CD4-positive, alpha-beta T cell treated with Interferon gamma for 1 hour (primary cell): ENCODE measurements around the gene TBX6.
"Not testable (repeated sequence)": the region's sequence is repeated elsewhere in the genome, so short reads cannot be mapped to it uniquely, and the experiment has no call there.

Experiments
- DNase-seq: peaks from one replicate; pipeline ENCODE4 v3.0.0-alpha.2; 2020

The TBX6 gene

DNA sequence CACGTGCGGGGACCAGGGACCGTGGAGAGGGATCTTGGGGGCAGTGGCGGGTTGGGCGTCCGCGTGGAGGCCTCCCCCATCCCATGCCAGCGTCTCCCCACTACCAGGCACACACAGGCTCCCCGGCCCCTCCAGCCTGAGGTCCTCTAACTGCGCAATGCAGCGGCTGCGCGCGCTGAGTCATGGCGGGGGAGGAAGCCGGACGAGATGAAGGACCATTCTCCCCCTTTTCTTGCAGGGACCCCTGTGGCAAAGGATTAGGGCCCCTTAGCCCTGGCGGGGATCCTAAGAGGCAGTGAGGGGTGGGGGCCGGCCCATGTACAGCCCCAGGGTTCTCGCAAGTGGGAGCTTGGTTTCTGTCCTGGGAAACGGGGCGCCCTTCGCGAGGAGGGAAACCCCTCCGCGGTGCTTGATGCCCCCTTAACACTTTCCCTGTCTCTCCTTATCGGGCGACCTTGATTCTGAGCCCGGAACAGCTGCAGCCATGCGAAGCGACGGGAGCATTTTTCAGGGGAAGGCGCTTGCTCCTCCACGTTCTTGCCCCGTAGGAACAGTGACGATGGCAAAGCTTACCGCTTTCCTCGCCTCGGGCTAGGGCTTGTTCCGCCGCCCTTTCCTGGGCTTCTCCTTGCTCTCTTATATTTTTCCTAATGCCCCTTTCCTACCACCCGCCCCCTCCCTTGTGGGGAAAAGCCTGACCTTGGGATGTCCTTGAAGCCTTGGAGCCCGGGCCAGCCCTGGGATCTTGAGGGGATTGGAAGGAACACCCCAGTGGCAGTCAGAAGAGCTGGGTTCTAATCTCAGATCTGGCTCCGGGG, 25.6 kb downstream of the TBX6 start:
- no peak for DNase-seq

DNA sequence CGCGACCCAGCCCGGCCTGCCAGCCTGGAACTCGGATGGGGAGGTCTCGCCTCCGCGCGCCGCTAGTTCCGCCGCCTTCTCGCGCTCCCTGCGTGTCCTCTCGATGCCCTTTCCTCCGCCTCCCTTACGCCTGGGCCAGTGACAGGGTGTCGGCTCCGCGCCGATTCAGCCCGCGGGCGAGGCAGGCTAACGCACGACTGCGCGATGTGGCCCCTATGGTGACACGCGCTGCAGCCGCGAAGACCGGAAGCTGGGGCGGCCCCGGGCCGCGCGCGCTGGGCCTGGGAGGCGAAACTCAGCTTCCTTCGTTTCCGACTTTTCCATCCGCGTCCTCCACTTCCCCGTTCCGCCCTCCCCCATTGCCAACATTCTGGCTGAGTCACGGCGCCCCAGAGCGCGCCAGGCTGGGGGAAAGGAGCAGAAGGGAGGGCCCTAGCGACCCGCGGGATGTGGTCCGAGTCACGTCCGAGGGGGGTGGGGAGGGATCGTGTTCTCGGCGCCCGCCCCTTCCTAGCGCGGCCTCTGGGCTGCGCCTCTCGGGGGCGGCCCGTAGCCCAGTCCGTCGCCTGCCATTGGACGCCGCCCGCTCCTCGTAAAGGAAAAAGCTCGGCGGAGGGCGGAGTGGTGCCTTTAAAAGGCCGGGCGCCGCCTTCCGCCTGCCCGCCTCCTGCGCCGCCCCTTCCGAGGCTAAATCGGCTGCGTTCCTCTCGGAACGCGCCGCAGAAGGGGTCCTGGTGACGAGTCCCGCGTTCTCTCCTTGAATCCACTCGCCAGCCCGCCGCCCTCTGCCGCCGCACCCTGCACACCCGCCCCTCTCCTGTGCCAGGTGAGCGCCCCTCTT, 26.4 kb downstream of the TBX6 start, which contains the start of gene ALDOA:
Gene ALDOA, plus strand, starts transcription at position 659 of the 841 bp plus-strand sequence. CDS start 1,138 bp downstream, outside the sequence.
- peak; percentile 95 for DNase-seq

DNA sequence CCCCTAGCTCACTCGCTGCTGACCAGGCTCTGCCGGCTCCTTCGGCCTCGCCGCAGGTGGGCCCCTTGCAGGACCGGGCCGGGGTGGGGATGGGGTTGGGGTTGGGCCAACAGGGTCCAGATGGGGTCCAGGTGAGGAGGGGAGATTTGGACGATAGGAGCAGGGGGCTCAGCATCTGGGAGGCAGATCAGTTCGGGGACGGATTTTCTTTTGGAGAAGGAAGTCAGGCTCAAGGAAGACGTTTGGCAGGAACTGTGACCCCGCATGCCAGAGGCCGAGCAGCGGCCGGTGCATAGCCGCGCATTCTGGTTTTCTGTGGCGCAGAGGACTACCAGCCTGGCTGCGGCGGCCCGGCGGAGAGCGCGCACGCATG, 27.0 kb downstream of the TBX6 start:
- DNase-seq = no peak

DNA sequence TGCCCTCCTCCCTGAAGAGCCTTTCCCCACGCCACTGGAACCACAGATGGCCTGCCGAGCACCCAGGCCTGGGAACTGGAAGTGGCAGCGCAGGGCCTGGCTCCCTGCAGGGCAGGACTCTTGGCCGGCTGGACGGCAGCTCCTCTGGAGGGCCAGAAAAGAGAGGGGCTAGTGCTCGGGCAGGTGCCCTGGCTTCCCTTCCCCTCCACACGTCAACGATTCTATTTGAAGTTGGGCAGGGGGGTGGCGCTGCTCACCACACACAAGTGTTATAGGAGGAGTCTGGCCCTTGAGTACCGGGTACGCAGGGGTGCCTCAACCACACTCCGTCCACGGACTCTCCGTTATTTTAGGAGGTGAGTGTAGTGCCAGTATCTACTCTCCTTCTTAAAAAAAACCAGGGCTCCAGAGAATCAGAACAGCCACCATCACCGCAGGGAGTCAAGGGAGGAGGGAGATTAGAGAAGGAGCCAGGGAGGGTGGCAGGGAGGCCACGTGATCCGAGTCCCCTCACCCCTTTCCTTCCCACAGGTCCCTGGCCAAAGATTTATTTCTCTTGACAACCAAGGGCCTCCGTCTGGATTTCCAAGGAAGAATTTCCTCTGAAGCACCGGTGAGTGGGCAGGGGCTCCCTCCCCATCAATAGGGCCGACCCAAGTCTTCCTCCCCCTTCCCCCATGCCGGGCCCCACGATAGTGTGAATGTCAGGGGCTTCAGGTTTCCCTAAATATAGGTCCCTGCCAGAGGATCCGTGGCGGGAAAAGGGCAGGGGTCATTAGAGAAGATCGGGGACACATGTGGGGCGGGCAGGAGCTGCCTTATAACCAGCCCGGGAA, 27.6 kb downstream of the TBX6 start:
- peak; percentile 77 for DNase-seq

DNA sequence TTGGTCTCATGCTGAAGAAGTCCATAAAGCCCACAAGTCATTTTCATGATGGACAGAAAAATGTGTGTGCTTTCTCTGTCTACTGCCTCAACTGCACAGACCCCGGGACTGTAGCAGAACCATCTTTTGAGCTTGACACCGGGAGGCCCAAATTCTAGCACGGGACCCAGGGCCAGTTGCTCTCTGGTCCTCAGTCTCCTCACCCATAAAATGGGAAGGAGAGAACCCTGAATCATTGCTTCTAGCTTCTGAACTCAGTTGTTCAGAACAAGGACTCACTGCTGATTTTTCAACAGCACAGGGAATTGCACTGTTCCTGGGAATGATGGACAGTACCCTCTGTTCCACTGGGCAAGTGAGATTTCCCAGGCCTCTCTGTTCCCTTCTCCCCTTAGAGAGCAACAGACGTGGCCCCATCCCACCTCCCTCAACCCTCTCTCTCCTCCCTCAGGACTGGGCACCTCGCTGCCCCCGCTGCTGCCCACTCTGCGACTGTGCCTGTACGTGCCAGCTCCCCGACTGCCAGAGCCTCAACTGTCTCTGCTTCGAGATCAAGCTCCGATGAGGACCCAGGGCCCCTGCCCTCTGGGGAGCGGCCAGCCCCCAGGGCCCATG, 28.3 kb downstream of the TBX6 start:
- DNase-seq = no peak

DNA sequence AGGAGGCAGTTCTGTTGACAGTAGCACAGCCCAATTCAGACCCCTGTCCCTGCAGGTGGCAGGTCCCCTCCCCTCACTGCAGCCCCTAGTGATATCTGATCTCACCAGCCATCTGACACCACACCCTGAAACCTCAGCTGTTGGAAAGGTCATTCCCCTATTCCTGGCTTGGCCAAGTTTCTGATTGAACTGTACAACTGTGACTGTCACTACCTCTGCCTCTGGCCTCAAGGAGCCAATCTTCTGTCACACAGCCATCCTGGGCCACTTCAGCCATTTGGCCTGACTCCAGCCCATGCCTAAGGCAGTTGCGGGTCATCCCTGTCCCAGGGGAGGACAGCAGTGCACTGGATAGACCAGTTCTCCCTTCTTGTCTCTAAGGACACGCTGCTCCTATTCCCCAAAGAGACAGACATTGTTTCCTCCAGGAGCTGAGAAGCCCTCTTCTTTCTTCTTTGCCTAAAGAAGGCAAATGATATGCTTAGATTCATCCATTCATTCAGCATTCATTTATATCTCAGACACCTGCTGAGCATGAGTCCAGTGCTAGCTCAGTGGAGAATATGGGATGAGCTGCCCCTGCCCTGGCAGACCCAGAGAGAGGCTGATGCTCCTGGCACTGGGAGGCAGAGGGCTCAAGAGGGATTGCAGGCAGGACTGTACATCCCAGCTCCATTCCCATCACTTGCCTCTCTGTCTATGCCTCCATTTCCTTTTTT, 30.7 kb downstream of the TBX6 start:
- DNase-seq = no peak

DNA sequence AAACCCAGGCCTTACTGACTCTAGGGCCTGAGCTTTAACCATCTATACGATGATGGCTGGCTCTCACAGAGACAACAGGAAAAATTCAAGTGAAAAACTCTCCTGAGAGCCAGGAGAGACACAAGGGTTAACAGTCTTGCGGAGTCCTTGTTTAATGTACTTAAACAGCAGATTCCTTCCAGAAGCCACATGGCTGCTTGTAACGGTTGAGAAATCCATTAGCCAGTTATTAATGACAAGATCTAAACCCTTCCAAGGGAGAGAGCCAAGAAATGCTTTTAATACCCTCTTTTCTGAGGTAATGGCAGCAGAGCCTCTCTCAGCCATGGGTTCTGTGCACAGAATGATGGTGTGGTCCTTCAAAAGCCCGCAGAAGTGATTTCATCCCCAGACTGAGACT, 31.4 kb downstream of the TBX6 start:
- DNase-seq = no peak

DNA sequence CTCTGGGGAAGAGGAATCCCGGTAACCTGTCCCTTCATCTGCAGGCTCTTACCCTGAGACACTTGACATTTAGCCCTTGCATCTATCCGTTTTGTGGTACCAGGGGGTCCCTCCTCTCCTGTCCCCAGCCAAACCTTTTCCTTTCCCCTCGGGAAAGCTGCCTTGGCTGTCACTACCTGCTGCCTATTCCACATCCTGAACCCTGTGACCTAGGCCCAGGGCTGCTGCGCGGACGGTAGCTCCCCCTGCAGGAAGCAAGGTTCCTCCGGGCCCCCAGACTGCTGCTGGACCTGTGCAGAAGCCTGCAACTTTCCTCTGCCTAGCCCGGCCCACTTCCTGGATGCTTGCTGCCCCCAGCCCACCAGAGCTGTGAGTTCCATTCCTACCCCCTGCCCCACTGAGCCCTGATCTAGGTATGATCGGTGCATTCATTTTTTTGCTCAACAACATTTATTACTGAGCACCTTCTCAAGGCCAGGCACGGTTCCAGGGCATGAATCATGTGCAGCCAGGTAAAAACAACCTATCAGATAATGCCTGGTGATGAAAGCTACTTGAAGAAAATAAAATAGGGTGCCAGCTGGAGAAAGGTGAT, 36.7 kb downstream of the TBX6 start:
- DNase-seq = peak; percentile 31

DNA sequence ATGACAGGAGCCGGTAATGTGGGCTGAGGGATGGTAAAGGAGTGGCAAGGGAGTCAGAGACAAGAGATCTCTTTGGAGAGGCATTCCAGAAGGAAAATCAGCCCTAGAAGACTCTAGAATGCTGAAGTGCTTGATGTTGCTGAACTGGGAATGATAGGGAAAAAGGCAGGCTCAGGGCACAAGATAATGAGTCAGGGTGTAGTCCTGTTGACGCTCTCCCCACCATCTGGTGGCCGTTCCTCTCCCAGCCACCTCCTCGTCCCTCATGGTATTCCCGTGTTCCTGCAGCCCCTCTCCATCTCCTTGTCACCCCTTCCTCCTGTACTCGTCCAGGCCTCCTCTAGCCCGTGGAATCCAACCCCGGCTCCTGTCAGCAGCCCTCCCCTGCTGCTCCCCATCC, 37.3 kb downstream of the TBX6 start:
- no peak for DNase-seq

DNA sequence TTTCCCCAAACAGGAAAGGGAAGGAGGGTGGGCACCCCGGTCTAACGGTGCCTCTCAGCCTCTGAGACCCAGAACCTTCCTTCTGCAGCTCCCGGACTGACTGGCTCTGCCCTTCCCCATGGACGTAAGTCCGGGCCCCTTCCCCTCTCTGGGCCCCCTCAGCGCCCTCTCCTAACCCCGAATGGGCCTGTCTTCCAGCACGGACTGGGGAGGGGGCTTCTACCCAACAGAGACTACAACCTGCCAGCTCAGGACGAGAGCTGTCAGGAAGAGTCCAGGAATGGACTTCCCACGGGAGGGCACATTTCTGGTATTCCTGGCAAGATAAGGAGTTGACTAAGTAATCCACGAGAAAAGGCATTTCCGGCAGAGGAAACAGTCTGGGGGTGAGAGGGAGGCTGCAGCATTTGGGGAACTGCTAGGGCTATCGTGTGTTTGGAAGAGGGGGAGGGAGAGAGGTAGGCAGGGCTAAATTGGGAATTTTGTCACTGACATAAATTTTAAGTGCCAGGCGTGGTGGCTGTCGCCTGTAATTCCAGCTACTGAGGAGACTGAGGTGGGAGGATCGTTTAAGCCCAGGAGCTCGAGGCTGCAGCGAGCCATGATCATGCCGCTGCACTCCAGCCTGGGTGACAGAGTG, 38.2 kb downstream of the TBX6 start:
- DNase-seq = no peak

DNA sequence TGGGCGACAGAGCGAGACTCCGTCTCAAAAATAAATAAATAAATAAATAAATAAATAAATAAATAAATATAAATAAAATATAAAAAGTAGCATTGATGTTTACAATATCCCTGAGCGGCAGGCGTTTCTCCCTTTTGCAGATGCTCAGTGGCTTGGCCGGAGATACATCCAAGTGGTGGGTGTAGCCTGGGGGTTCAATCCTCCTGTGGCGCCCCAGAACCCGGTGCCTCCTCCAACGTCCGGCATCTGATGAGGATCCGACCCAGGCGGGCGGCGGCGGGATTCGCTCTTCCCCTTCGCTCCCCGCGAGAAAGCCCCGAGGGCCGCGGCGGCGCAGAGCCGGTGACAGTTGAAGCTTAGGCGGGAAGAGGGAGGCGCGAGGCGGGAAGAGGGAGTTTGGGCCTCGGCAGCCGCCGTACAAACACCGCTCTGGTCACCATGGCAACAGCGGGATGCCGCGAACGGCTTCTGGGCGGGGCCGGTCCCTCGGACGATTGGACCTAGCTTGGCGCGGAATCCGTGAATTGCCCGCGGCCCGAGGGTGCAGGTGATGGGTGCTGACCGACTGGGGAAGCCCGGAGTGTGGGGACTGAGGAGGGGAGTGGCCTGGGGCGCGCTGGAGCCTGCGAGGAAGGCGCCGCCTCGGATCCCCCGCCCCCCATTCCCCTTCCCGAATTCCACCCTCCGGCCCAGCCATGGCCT, 38.9 kb downstream of the TBX6 start:
- peak; percentile 86 for DNase-seq

DNA sequence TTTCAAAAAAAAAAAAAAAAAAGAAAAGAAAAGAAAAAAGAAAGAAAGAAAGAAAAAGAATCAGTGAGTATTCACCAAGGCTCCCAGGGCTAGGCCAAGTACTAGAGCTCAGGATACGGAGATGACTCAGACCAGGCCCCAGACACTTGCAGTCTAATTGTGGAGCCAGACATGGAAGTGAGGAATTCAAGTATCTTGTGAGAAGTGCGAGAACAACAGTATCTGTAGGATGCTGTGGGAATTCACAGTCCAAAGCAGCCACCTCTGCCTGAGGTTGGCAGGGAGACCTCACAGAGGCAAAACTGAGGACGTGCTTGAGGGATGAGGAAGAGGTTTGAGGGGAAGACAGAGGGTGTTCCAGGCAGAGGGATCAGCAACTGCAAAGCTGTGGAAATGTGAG, 40.2 kb downstream of the TBX6 start:
- DNase-seq = no peak

DNA sequence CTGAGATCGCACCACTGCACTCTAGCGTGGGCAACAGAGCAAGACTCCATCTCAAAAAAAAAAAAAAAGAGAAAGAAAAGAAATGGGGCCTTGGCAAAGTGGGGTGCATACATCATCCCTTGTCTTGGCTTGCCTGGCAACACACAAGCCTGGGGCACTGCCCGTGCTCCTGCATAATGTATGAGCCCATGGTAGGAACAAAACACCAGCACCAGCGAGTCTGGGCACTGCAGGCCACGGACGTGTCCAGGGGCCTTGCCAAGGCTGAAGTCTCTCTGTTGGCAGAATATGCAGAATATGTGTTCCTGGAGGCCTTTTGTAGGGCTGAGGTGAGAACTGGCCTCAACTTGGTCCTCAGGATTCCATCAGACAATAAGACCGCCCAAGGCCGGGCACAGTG, 41.9 kb downstream of the TBX6 start:
- no peak for DNase-seq

DNA sequence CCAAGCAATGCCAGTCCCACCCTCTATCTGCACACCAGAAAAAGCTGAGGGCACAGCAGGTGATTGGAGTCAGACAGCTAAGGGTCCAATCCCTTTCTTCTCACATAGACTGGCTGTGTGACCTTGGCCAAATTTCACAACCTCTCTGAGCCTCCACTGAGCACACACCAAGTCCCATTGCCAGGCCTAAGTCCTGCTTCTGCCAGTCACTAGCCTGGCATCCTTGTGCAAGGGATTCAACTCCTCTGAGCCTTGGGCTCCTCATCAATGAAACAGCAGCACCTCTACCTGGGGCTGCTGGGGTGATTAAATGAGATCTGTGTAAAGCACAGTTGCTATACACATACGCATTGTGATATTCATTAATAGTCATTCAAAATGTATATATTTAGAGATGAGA, 45.1 kb downstream of the TBX6 start:
- DNase-seq = no peak

DNA sequence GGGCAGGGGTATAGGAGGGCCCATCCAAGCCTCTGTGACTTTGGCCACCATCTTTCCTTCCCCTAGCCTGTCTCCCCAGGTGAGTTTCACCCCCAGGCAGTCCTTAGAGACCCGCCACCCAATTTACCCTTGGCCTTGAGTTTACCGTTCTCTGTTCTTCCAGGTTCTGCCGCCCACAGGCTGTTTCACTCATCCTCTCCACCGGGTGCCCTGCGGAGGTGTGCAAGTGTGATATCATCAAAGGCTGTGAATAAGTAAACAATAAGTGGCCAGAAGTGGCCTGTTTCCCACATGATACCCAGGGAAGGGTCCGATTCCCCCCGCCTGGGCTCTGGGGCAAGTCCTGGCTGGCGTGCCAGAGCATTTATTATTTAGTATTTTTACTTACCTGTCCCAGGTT, 45.5 kb downstream of the TBX6 start:
- DNase-seq = no peak

DNA sequence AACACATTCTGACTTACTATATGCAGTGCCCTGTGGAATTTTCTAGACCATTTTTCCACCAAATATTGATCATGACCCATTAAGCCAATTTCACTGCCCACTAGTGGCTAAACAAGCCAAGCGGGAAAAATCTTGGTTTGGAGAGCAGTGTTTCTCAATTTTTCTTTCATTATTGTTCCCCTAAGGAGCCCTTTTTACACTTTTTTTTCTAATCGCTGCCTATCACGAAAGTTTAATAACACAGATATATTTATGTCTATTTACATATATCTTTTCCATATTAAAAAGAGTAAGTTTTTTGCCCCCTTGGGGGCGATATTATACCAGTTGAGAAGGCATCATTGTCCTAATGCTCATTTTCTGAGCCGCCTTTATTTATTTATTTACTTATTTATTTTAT, 49.9 kb downstream of the TBX6 start:
- no peak for DNase-seq

DNA sequence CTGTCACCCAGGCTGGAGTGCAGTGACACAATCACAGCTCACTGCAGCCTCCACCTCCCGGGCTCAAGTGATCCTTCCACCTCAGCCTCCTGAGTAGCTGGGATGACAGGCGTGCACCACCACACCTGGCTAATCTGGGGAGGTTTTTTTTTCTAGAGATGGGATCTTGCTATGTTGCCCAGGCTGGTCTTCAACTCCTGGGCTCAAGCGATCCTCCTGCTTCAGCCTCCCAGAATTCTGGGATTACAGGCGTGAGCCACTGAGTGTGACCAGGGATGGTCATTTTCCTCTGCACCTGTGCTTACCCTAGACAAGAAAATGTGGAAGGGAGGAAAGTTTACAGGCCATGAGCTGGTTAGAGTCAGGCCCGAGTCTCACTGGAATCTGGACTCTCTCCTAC, 51.0 kb downstream of the TBX6 start:
- DNase-seq = not testable (repeated sequence)

DNA sequence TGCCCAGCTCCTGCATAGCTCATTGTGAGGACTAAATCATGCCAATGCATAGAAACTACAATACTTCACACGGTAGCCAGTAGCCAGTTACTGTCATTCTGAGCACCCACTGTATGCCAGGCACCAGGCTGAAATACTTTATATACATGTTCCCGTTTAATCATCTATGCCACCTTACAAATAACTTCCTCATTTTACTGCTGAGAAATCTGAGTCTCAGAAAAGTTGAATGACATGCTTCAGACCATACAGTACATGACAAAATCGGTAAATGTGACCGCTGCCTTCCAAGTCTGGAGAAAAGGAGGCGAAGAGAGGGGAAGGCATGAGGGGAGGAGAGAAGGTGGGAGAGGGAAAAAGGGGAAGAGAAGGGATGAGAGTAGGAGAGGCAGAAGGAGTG, 51.5 kb downstream of the TBX6 start:
- no peak for DNase-seq
